Measurements from ENCODE around the gene IQGAP3. TPM values are rescaled to one million over a fixed set of nuclear protein-coding genes. Genes with fewer than 3 reads are reported as not detected.

IQGAP3 gene
- total RNA-seq, 2 donors from 2014 or later = 1.0 TPM; not detected in 1

- no peaks in the 10 kb centered on the region for H3K9me3 ChIP-seq
- no peak overlapping the region for H3K4me3 ChIP-seq
- H3K36me3 ChIP-seq = peaks cover 58% of the 10 kb centered on the region
- no peaks in the 10 kb centered on the region for H3K27me3 ChIP-seq
- peak overlapping the region; percentile 29 to 32 for H3K27ac ChIP-seq
- H3K4me1 ChIP-seq = peaks cover 0 to 95% of the 10 kb centered on the region in 2 donors
- DNase-seq (ENCODE audit: low spot score) = no peak
- TF ChIP-seq, protein P1, sequence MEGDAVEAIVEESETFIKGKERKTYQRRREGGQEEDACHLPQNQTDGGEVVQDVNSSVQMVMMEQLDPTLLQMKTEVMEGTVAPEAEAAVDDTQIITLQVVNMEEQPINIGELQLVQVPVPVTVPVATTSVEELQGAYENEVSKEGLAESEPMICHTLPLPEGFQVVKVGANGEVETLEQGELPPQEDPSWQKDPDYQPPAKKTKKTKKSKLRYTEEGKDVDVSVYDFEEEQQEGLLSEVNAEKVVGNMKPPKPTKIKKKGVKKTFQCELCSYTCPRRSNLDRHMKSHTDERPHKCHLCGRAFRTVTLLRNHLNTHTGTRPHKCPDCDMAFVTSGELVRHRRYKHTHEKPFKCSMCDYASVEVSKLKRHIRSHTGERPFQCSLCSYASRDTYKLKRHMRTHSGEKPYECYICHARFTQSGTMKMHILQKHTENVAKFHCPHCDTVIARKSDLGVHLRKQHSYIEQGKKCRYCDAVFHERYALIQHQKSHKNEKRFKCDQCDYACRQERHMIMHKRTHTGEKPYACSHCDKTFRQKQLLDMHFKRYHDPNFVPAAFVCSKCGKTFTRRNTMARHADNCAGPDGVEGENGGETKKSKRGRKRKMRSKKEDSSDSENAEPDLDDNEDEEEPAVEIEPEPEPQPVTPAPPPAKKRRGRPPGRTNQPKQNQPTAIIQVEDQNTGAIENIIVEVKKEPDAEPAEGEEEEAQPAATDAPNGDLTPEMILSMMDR (IDR thresholded peaks at IDR 0.05) = no peak
Measured at GRCh38 chr1:156483397-156483796, 89.0 kb downstream of the IQGAP3 start.

- H3K9me3 ChIP-seq = no peaks in the 10 kb centered on the region
- H3K4me1 ChIP-seq = peaks cover 0 to 95% of the 10 kb centered on the region in 2 donors
- no peaks in the 10 kb centered on the region for H3K27me3 ChIP-seq
- H3K27ac ChIP-seq = peak overlapping the region in 1 of 2 donors; percentile 85
- H3K36me3 ChIP-seq = peaks cover 63% of the 10 kb centered on the region
- no peak for DNase-seq (ENCODE audit: low spot score)
- TF ChIP-seq, protein P1 (IDR thresholded peaks at IDR 0.05) = no peak
- no peak overlapping the region for H3K4me3 ChIP-seq
Measured at GRCh38 chr1:156482276-156482675, 90.1 kb downstream of the IQGAP3 start.

GRCh38 chr1:156481527-156481926 lies 90.8 kb downstream of the IQGAP3 start:
- Histone ChIP-seq H3K27me3 (no peaks in the 10 kb centered on the region), H3K27ac (peak overlapping the region; percentile 83 to 85), H3K9me3 (no peaks in the 10 kb centered on the region), H3K4me1 (peaks cover 0 to 95% of the 10 kb centered on the region in 2 donors), H3K36me3 (peaks cover 70% of the 10 kb centered on the region), H3K4me3 (no peak overlapping the region)
- TF ChIP-seq, protein P1 (IDR thresholded peaks at IDR 0.05) = no peak
- no peak for DNase-seq (ENCODE audit: low spot score)

GRCh38 chr1:156480411-156481192 lies 91.8 kb downstream of the IQGAP3 start:
- Histone ChIP-seq H3K27me3 (no peaks in the 10 kb centered on the region), H3K9me3 (no peaks in the 10 kb centered on the region), H3K4me3 (no peak overlapping the region), H3K36me3 (peaks cover 79% of the 10 kb centered on the region), H3K4me1 (peaks cover 0 to 95% of the 10 kb centered on the region in 2 donors), H3K27ac (peak overlapping the region; percentile 83 to 85)
- DNase-seq (ENCODE audit: low spot score) = no peak
- TF ChIP-seq, protein P1 (IDR thresholded peaks at IDR 0.05) = peak; percentile 71 to 76

DNA sequence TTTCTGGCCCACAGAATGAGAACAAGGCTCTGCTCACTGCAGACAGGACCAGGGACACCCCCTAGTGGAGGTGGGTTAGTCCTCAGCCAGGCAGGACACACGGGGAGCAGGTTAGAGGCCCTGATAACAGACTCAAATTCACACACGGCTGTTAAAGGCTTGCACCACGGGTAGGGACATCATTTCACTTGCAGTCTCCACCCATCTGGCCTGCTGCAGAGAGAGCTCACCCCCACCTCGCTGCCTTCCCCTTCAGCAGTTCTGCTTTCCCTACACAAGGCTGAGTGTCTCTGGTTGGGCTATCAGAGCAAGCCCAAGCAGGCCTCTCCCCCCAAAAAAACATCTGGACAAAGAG lies 92.4 kb downstream of the IQGAP3 start:
- no peaks in the 10 kb centered on the region for H3K9me3 ChIP-seq
- peaks cover 85% of the 10 kb centered on the region for H3K36me3 ChIP-seq
- no peak overlapping the region for H3K4me3 ChIP-seq
- H3K27ac ChIP-seq = peak overlapping the region; percentile 83 to 85
- H3K4me1 ChIP-seq = peaks cover 0 to 96% of the 10 kb centered on the region in 2 donors
- no peaks in the 10 kb centered on the region for H3K27me3 ChIP-seq
- no peak for DNase-seq (ENCODE audit: low spot score)
- TF ChIP-seq, protein P1 (IDR thresholded peaks at IDR 0.05) = no peak
